B cell (primary cell): Measurements from ENCODE around the gene IQGAP1.

Experiments
- EZH2 ChIP-seq: IDR thresholded peaks from 2 replicates; pipeline ENCODE4 v1.6.1; 2012; ENCODE audit warnings: borderline replicate concordance, low read depth, mild to moderate bottlenecking, moderate library complexity, low read length; ENCODE audit not compliant: insufficient read depth, poor library complexity, severe bottlenecking
- TF ChIP-seq, protein P1 (sequence below): fragments of 200-600 bp; IDR thresholded peaks from one replicate; pipeline ENCODE4 v1.8.0; 2022; ENCODE audit warnings: antibody characterized with exemption, mild to moderate bottlenecking

DNA sequence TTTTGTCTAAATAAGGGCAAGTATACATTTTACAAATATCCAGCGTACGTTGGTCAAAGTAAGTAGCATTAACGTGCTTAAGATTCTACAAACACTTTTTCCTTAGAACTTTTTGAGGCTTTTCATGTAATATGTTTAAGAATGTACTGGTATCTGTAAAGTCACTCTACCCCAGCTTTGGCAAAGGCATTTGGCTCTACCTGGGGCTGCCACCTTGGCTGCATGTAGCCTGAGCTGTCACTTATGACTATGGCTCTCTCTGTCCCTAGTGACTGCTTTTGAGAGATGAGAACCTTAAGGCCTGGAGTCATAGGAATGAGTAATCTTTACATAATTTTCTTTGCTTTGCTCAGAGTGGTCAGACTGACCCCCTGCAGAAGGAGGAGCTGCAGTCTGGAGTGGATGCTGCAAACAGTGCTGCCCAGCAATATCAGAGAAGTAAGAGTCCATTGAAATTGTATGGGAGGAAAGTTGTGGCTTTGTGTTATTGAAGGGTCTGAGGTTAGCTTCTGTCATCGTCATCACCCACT lies 61.2 kb downstream of the IQGAP1 start:
- TF ChIP-seq, protein P1, sequence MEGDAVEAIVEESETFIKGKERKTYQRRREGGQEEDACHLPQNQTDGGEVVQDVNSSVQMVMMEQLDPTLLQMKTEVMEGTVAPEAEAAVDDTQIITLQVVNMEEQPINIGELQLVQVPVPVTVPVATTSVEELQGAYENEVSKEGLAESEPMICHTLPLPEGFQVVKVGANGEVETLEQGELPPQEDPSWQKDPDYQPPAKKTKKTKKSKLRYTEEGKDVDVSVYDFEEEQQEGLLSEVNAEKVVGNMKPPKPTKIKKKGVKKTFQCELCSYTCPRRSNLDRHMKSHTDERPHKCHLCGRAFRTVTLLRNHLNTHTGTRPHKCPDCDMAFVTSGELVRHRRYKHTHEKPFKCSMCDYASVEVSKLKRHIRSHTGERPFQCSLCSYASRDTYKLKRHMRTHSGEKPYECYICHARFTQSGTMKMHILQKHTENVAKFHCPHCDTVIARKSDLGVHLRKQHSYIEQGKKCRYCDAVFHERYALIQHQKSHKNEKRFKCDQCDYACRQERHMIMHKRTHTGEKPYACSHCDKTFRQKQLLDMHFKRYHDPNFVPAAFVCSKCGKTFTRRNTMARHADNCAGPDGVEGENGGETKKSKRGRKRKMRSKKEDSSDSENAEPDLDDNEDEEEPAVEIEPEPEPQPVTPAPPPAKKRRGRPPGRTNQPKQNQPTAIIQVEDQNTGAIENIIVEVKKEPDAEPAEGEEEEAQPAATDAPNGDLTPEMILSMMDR: no peak
- TF ChIP-seq EZH2: no peak
